Brain pericyte (primary cell): ENCODE results near the gene ATP1A1.

ENCODE experiments used
- DNase-seq: peaks from one replicate; pipeline ENCODE4 v3.0.0-alpha.2; 2012; ENCODE audit warnings: low read depth, low spot score

ATP1A1 gene

GRCh38 chr1:116372651-116373430 lies at the start of gene ATP1A1:
Gene ATP1A1, plus strand, starts transcription at chr1:116373244. Its CDS starts 268 bp downstream, at chr1:116373512.
- peak; percentile 58 for DNase-seq

- no peak for DNase-seq
Observed at GRCh38 chr1:116323491-116323890, 49.6 kb upstream of the ATP1A1 start.

- DNase-seq: no peak
Observed at GRCh38 chr1:116324411-116324810, 48.6 kb upstream of the ATP1A1 start.

GRCh38 chr1:116325104-116325503 lies 47.9 kb upstream of the ATP1A1 start:
- DNase-seq: no peak

GRCh38 chr1:116325922-116326321 lies 47.1 kb upstream of the ATP1A1 start:
- DNase-seq: no peak

- DNase-seq: no peak
Observed at GRCh38 chr1:116326486-116326885, 46.6 kb upstream of the ATP1A1 start.

- no peak for DNase-seq
Observed at GRCh38 chr1:116328671-116329070, 44.4 kb upstream of the ATP1A1 start.

GRCh38 chr1:116329524-116330341 lies 43.3 kb upstream of the ATP1A1 start:
- DNase-seq: no peak

GRCh38 chr1:116330342-116330652 lies 42.7 kb upstream of the ATP1A1 start:
- no peak for DNase-seq

- DNase-seq: no peak
Observed at GRCh38 chr1:116330846-116331245, 42.2 kb upstream of the ATP1A1 start.

- DNase-seq: no peak
Observed at GRCh38 chr1:116331523-116331922, 41.5 kb upstream of the ATP1A1 start.

GRCh38 chr1:116332451-116332850 lies 40.6 kb upstream of the ATP1A1 start:
- DNase-seq: no peak

GRCh38 chr1:116333171-116334014 lies 39.7 kb upstream of the ATP1A1 start:
- no peak for DNase-seq

GRCh38 chr1:116334015-116334547 lies 39.0 kb upstream of the ATP1A1 start:
- peak; percentile 47 for DNase-seq

GRCh38 chr1:116334868-116335635 lies 38.0 kb upstream of the ATP1A1 start:
- DNase-seq: no peak

- DNase-seq: no peak
Observed at GRCh38 chr1:116335850-116336624, 37.0 kb upstream of the ATP1A1 start.

- no peak for DNase-seq
Observed at GRCh38 chr1:116337398-116337797, 35.6 kb upstream of the ATP1A1 start.

- DNase-seq: no peak
Observed at GRCh38 chr1:116338400-116338799, 34.6 kb upstream of the ATP1A1 start.

- DNase-seq: no peak
Observed at GRCh38 chr1:116340506-116341231, 32.4 kb upstream of the ATP1A1 start.

- DNase-seq: no peak
Observed at GRCh38 chr1:116343019-116343418, 30.0 kb upstream of the ATP1A1 start.
